H1 (cell line): ENCODE data around the gene OR6M1. TPM values are rescaled to one million over a fixed set of nuclear protein-coding genes. Genes with fewer than 3 reads are reported as not detected.
A peak's percentile ranks its signal among the peaks of the same experiment; 100 is the strongest.

ENCODE experiments used
- CTCF ChIA-PET: fragments of 300-600 bp; sonication (Branson Sonifier 250); formaldehyde crosslinking; loops from one replicate; lab custom pipeline; 2021; ENCODE audit not compliant: partially characterized antibody; lab: Charles Lee
- POLR2A ChIA-PET: fragments of 300-600 bp; sonication (Branson Sonifier 250); formaldehyde crosslinking; loops from one replicate; lab custom pipeline; 2021; ENCODE audit warnings: inconsistent platforms; ENCODE audit not compliant: partially characterized antibody; lab: Charles Lee
- DNase-seq, 2 experiments: peaks; one replicate each; pipeline versions ENCODE4 v3.0.0 to v3.0.0-alpha.2; 2010 to 2022; ENCODE audit warnings: low spot score in 2 of 2, low read depth in 1 of 2, mixed read lengths in 1 of 2
- FAIRE-seq: peaks from 2 replicates; lab custom pipeline; 2011; peaks lifted over from hg19 to GRCh38; lab: Jason Lieb, UNC
- H2AFZ ChIP-seq: 2 replicates; pipeline ENCODE4 v1.8.1; 2012; ENCODE audit warnings: low read length, inconsistent platforms
- H2AK5ac ChIP-seq: 2 replicates; pipeline ENCODE4 v1.6.1; 2013; ENCODE audit warnings: low read depth, low read length
- H2BK120ac ChIP-seq: replicated peaks from 2 replicates; pipeline ENCODE3; 2013; ENCODE audit warnings: low read depth, low read length, inconsistent platforms
- H2BK12ac ChIP-seq: 2 replicates; pipeline ENCODE4 v1.6.1; 2013; ENCODE audit warnings: low read depth, low read length
- H2BK15ac ChIP-seq: 2 replicates; pipeline ENCODE4 v1.6.1; 2013; ENCODE audit warnings: low read length
- H2BK20ac ChIP-seq: 2 replicates; pipeline ENCODE4 v1.6.1; 2013; ENCODE audit warnings: low read length
- H2BK5ac ChIP-seq: 2 replicates; pipeline ENCODE4 v1.6.1; 2013; ENCODE audit warnings: low read depth, low read length
- H3K14ac ChIP-seq: 2 replicates; pipeline ENCODE4 v1.6.1; 2013; ENCODE audit warnings: inconsistent platforms; ENCODE audit not compliant: insufficient read length
- H3K18ac ChIP-seq: 2 replicates; pipeline ENCODE4 v1.6.1; 2013; ENCODE audit warnings: low read length; ENCODE audit errors: extremely low read depth
- H3K23ac ChIP-seq: 2 replicates; pipeline ENCODE4 v1.6.1; 2013; ENCODE audit warnings: inconsistent platforms; ENCODE audit not compliant: insufficient read length
- H3K23me2 ChIP-seq: 2 replicates; pipeline ENCODE4 v1.6.1; 2013; ENCODE audit warnings: low read depth, low read length
- H3K27ac ChIP-seq: 2 replicates; pipeline ENCODE4 v1.6.1; 2011; ENCODE audit warnings: low read depth, low read length, inconsistent platforms
- H3K27me3 ChIP-seq, 4 experiments: replicated peaks in 1 of 4; 1 replicate in 1 of 4; 2 replicates in 3 of 4; pipeline versions ENCODE4 v1.6.1 to v1.8.1; 2011 to 2013; ENCODE audit warnings: low read length in 3 of 4, mild to moderate bottlenecking in 3 of 4, inconsistent platforms in 2 of 4, mixed read lengths in 2 of 4, moderate library complexity in 1 of 4; ENCODE audit not compliant: control insufficient read depth in 3 of 4, insufficient read depth in 3 of 4; ENCODE audit errors: extremely low read depth in 1 of 4
- H3K36me3 ChIP-seq, 4 experiments: 2 replicates each; pipeline versions ENCODE4 v1.6.1 to v1.8.1; 2011 to 2013; ENCODE audit warnings: mild to moderate bottlenecking in 4 of 4, low read length in 3 of 4, moderate library complexity in 2 of 4, control low read depth in 1 of 4, inconsistent platforms in 1 of 4; ENCODE audit not compliant: insufficient read depth in 4 of 4, control insufficient read depth in 2 of 4
- H3K4ac ChIP-seq: replicated peaks from 2 replicates; pipeline ENCODE3; 2013; ENCODE audit warnings: low read length, low read depth, mixed read lengths, inconsistent platforms; ENCODE audit not compliant: insufficient read length
- H3K4me1 ChIP-seq, 4 experiments: replicated peaks in 1 of 4; 1 replicate in 1 of 4; 2 replicates in 3 of 4; pipeline versions ENCODE4 v1.6.1 to v1.8.1; 2011 to 2013; ENCODE audit warnings: low read length in 3 of 4, inconsistent platforms in 2 of 4, mixed read lengths in 1 of 4; ENCODE audit not compliant: insufficient read depth in 4 of 4, control insufficient read depth in 3 of 4
- H3K4me2 ChIP-seq, 2 experiments: 2 replicates each; pipeline versions ENCODE4 v1.6.1 to v1.8.1; 2011 to 2013; ENCODE audit warnings: low read depth in 2 of 2, low read length in 2 of 2, control low read depth in 1 of 2, inconsistent platforms in 1 of 2, mild to moderate bottlenecking in 1 of 2; ENCODE audit not compliant: insufficient read depth in 1 of 2
- H3K4me3 ChIP-seq, 4 experiments: fragments of 200-600, 300-600 bp in 1 of 4; sonication (generic), shearing (Covaris generic), sonication (Bioruptor Twin) in 1 of 4; 2 replicates each; pipeline versions ENCODE4 v1.5.1 to v1.8.1; 2011 to 2016; ENCODE audit warnings: low read length in 4 of 4, low read depth in 3 of 4, control low read depth in 2 of 4, inconsistent platforms in 2 of 4, mild to moderate bottlenecking in 2 of 4, mixed read lengths in 1 of 4, moderate library complexity in 1 of 4; ENCODE audit not compliant: insufficient read depth in 2 of 4; ENCODE audit errors: extremely low read depth in 1 of 4
- H3K56ac ChIP-seq: replicated peaks from 2 replicates; pipeline ENCODE3; 2013; ENCODE audit warnings: low read depth, mild to moderate bottlenecking, mixed read lengths, low read length, inconsistent platforms; ENCODE audit not compliant: insufficient read length
- H3K79me1 ChIP-seq: 2 replicates; pipeline ENCODE4 v1.6.1; 2013; ENCODE audit warnings: low read depth, low read length, control low read depth
- H3K79me2 ChIP-seq, 2 experiments: 2 replicates each; pipeline versions ENCODE4 v1.6.1 to v1.8.1; 2012 to 2013; ENCODE audit warnings: low read length in 2 of 2, mild to moderate bottlenecking in 2 of 2, inconsistent platforms in 1 of 2; ENCODE audit not compliant: insufficient read depth in 2 of 2, control insufficient read depth in 1 of 2
- H3K9ac ChIP-seq, 4 experiments: replicated peaks in 1 of 4; 1 replicate in 1 of 4; 2 replicates in 3 of 4; pipeline versions ENCODE4 v1.6.1 to v1.8.1; 2011 to 2013; ENCODE audit warnings: low read depth in 3 of 4, low read length in 3 of 4, control low read depth in 2 of 4, mild to moderate bottlenecking in 2 of 4, moderate library complexity in 2 of 4, inconsistent platforms in 1 of 4; ENCODE audit errors: extremely low read depth in 1 of 4
- H3K9me3 ChIP-seq, 2 experiments: 2 replicates each; pipeline versions ENCODE4 v1.6.1 to v1.8.1; 2012 to 2013; ENCODE audit warnings: mild to moderate bottlenecking in 2 of 2, moderate library complexity in 2 of 2, control low read depth in 1 of 2, inconsistent platforms in 1 of 2, low read depth in 1 of 2, low read length in 1 of 2, mixed read lengths in 1 of 2; ENCODE audit not compliant: insufficient read depth in 2 of 2
- H4K20me1 ChIP-seq, 2 experiments: replicated peaks in 1 of 2; 2 replicates each; pipeline versions ENCODE3 to v1.8.1; 2011 to 2013; ENCODE audit warnings: inconsistent platforms in 2 of 2, low read length in 2 of 2, mild to moderate bottlenecking in 1 of 2; ENCODE audit not compliant: insufficient read depth in 2 of 2, control insufficient read depth in 1 of 2
- H4K5ac ChIP-seq: 2 replicates; pipeline ENCODE4 v1.6.1; 2013; ENCODE audit warnings: low read length, low read depth, mixed read lengths, inconsistent platforms; ENCODE audit not compliant: insufficient read length
- H4K8ac ChIP-seq: 2 replicates; pipeline ENCODE4 v1.8.0; 2013; ENCODE audit warnings: mild to moderate bottlenecking, moderate library complexity, low read length, inconsistent platforms; ENCODE audit not compliant: insufficient read depth; ENCODE audit errors: extremely low read depth
- H4K91ac ChIP-seq: replicated peaks from 2 replicates; pipeline ENCODE3; 2013; ENCODE audit warnings: low read length, mixed read lengths, inconsistent platforms; ENCODE audit not compliant: insufficient read length
- BCL11A ChIP-seq, 2 experiments: IDR thresholded peaks; one replicate each; pipeline ENCODE4 v1.6.1; 2011; ENCODE audit warnings: low read depth in 2 of 2, low read length in 2 of 2, mild to moderate bottlenecking in 2 of 2
- CREB1 ChIP-seq: IDR thresholded peaks from 2 replicates; pipeline ENCODE4 v1.6.1; 2012; ENCODE audit warnings: inconsistent platforms
- EP300 ChIP-seq, 2 experiments: IDR thresholded peaks; 1 replicate in 1 of 2; 2 replicates in 1 of 2; pipeline ENCODE4 v1.6.1; 2011 to 2012; ENCODE audit warnings: low read depth in 2 of 2, low read length in 2 of 2, mild to moderate bottlenecking in 2 of 2, borderline replicate concordance in 1 of 2, inconsistent platforms in 1 of 2, moderate library complexity in 1 of 2
- HDAC2 ChIP-seq, 2 experiments: fragments of 300-600 bp in 1 of 2; sonication (generic) in 1 of 2; IDR thresholded peaks; 2 replicates each; pipeline ENCODE4 v1.6.1; 2011 to 2012; ENCODE audit warnings: low read depth in 2 of 2, low read length in 2 of 2, mild to moderate bottlenecking in 2 of 2, moderate library complexity in 2 of 2, borderline replicate concordance in 1 of 2, inconsistent platforms in 1 of 2
- JUND ChIP-seq: IDR thresholded peaks from 2 replicates; pipeline ENCODE4 v1.6.1; 2011; ENCODE audit warnings: mild to moderate bottlenecking, improper control_type of control experiment, low read length
- MAFK ChIP-seq: IDR thresholded peaks from 2 replicates; pipeline ENCODE4 v1.6.1; 2012; ENCODE audit warnings: low read depth, mild to moderate bottlenecking, improper control_type of control experiment, low read length
- MAX ChIP-seq: IDR thresholded peaks from 2 replicates; pipeline ENCODE4 v1.6.1; 2012; ENCODE audit warnings: inconsistent platforms
- RFX5 ChIP-seq: IDR thresholded peaks from 2 replicates; pipeline ENCODE4 v1.6.1; 2011; ENCODE audit warnings: low read depth, low read length, improper control_type of control experiment, borderline replicate concordance
- WGBS, 2 experiments: shearing (Covaris generic) in 1 of 2; methylation state at CpG; one replicate each; pipeline versions ENCODE4 v1.1.6 to v1.1.7; 2013 to 2015; ENCODE audit warnings: low lambda C conversion rate in 2 of 2, mixed read lengths in 2 of 2, inconsistent platforms in 1 of 2, low coverage in 1 of 2, missing lambda C conversion rate in 1 of 2; ENCODE audit not compliant: insufficient replicate concordance in 2 of 2, insufficient coverage in 1 of 2, insufficient read length in 1 of 2; ENCODE audit errors: extremely low coverage in 1 of 2, missing lambda C conversion rate in 1 of 2; 5-methylcytosine and 5-hydroxymethylcytosine counted together
- polyA plus RNA-seq, 7 experiments: library from polyadenylated mRNA; depleted of rRNA in 3 of 7; stranded (reverse) in 5 of 7; unstranded in 2 of 7; fragments of >200 nt in 5 of 7; fragments of 200-250 nt in 2 of 7; gene quantifications; 1 replicate in 5 of 7; 2 replicates in 1 of 7; 4 replicates in 1 of 7; pipeline versions ENCODE4 v1.2.1 to v1.2.3, GENCODE V29; 2011 to 2013; ENCODE audit warnings: missing spikeins in 2 of 7, mixed read lengths in 2 of 7
- total RNA-seq: library from RNA; stranded (reverse); fragmentation: NEBNext Ultra II Directional; extraction: Animal tissue kit (Norgen Biotek cat#: 25700); gene quantifications from 2 replicates; pipeline ENCODE4 v1.2.1, GENCODE V29; 2021

Gene OR6M1
- total and polyA plus RNA-seq, 2 of the 8 experiments (the other 6 are each of a cell fraction or from before 2014, with no cell fraction given) = not detected

DNA sequence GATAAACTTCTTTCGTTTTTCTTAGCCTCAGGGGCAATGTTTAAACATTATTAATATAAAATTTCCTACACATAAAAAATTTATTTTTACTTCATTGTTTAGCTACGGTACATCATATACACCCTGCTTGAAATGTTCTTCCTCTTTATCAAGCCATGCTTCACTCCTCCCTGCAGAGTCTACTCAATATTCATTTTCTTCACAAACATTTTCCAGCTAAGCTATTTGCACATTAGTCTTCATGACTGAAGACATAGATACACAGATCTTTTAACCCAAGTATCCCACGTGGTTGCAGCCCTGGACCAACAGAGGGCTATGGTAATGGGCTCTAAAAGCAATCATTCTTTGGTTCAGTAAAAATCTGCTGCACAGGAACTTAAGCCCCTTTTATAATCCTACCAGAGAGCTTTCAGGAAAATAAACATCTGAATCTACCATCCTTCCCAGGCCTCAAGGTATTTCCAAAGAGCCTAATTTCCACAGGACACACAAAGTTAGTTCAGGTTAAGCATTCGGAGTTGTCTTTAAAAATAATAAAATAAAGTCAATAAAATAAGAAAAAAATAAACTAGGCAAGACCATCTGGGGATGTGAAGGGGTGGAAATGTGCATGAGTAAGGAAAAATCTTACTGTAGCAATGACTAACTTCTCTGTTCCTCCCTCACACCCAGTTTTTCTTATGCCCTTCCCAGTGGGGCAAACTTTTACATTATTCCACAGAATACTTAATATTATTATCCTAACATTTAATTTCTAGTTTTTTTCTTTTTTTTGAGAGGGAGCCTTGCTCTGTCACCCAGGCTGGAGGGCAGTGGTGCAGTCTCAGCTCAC lies 30.2 kb downstream of the OR6M1 start:
- Histone ChIP-seq H3K14ac (no peak overlapping the region), H2BK15ac (no peak overlapping the region), H4K20me1 (no peaks in the 10 kb centered on the region), H3K23me2 (no peaks in the 10 kb centered on the region; the same call in 1 of the 2 replicates), H3K27ac (peak overlapping the region; percentile 30; the same call in 1 of the 2 replicates), H3K4me3 (peak overlapping the region in 1 of 4 experiments; percentile 27; a peak in 1 of 8 replicates), H3K9me3 (no peaks in the 10 kb centered on the region), H2BK120ac (peak overlapping the region; percentile 99), H2BK5ac (peak overlapping the region; percentile 95; the same call in 1 of the 2 replicates), H3K56ac (peak overlapping the region; percentile 93), H3K4ac (peak overlapping the region; percentile 57), H2AK5ac (no peak overlapping the region), H3K36me3 (no peaks in the 10 kb centered on the region), H2AFZ (no peak overlapping the region), H2BK12ac (0 out of 2 replicates have a peak overlapping the region, but pooled peaks have one; percentile 11), H3K27me3 (no peaks in the 10 kb centered on the region), H4K8ac (no peak overlapping the region), H3K18ac (peak overlapping the region; percentile 86), H4K5ac (peak overlapping the region; percentile 97), H3K4me1 (peaks cover 0 to 33% (median 14%) of the 10 kb centered on the region in 4 experiments), H3K79me1 (no peaks in the 10 kb centered on the region), H3K4me2 (peak overlapping the region; percentile 19 to 32; a peak in 3 of 4 replicates), H3K9ac (no peak overlapping the region; a peak in 1 of 7 replicates), H3K23ac (no peak overlapping the region), H2BK20ac (peak overlapping the region; percentile 94; the same call in 1 of the 2 replicates), H4K91ac (peak overlapping the region; percentile 97), H3K79me2 (no peaks in the 10 kb centered on the region)
- 11% methylated on average over 4 of the region's 4 CpGs; no CpG with 5 or more reads in 1 of the 2 experiments for WGBS, 2 experiments
- FAIRE-seq (no peak), DNase-seq (no peak)
- ChIA-PET POLR2A (interaction anchor here (0.7 to 2.3 kb wide), 5 partner anchors 26 to 126 kb away, joined by 3 to 11 read pairs (median 3); partner anchors contain the start of gene ZNF202), CTCF (interaction anchor here (0.6 to 1.3 kb wide), 7 partner anchors 8 to 293 kb away, joined by 3 to 5 read pairs (median 3); no protein-coding TSS in a partner anchor)
- no peak for TF ChIP-seq BCL11A (IDR thresholded peaks at IDR 0.05; ENCODE audit: low read depth in 2 of 2, low read length in 2 of 2)
- TF ChIP-seq JUND = peak; percentile 54; the same call in 1 of the 2 replicates
- peak; percentile 17; the same call in 1 of the 2 replicates for TF ChIP-seq MAX
- TF ChIP-seq RFX5 = no peak
- TF ChIP-seq MAFK = peak; percentile 68; the same call in 1 of the 2 replicates
- no peak for TF ChIP-seq CREB1
- TF ChIP-seq EP300 (IDR thresholded peaks at IDR 0.05; ENCODE audit: borderline replicate concordance in 1 of 2, low read depth in 2 of 2, low read length in 2 of 2) = no peak
- 0 out of 4 replicates have a peak, but pooled peaks of 1 of the 2 experiments have one; percentile 1 for TF ChIP-seq HDAC2 (IDR thresholded peaks at IDR 0.05; ENCODE audit: borderline replicate concordance in 1 of 2, low read depth in 2 of 2, low read length in 2 of 2)
